ENCODE data around the gene EIF3I. TPM values are rescaled to one million over a fixed set of nuclear protein-coding genes. Genes with fewer than 3 reads are reported as not detected.
A peak's percentile ranks its signal among the peaks of the same experiment; 100 is the strongest.

Gene EIF3I
- total and polyA plus RNA-seq, 10 of the 15 experiments (the other 5 are each of a cell fraction or from before 2014, with no cell fraction given): 208 to 606 (median 352) TPM

DNA sequence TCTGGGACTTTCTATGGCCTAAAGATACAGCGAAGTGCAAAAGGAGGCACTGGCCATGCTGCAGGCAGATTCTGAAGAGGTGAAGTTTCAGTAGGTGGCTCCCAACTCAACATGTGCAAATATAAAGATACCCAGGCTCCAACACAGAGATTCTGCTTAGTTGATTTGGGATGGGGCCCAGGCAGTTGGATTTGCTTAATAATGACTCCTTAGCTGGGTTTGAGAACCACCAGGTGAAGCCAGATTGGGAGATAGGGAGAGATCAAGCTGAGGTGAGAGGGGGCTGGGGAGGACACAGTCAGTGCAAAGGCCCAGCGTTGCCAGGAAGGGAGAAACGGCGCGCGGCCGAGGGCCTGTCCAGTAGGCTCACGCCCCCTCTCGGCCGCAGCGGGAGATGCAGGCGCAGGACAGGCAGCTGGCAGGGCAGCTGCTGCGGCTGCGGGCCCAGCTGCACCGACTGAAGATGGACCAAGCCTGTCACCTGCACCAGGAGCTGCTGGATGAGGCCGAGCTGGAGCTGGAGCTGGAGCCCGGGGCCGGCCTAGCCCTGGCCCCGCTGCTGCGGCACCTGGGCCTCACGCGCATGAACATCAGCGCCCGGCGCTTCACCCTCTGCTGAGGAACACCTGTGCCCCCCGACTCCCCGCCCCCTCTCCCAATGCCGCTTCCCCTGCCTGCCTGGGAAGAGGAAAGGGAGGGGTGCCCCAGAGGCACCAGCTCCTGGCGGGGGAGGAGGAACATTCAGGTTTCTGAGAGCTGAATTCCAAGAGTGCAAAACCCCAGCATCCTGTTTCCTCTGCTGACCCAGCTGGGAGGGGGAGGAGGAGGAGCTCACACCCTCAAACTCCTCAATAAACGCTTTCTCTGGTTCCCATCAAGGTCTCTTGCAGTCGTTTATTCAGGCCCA lies 26.0 kb downstream of the EIF3I start (continued):
- TF ChIP-seq, protein P1, sequence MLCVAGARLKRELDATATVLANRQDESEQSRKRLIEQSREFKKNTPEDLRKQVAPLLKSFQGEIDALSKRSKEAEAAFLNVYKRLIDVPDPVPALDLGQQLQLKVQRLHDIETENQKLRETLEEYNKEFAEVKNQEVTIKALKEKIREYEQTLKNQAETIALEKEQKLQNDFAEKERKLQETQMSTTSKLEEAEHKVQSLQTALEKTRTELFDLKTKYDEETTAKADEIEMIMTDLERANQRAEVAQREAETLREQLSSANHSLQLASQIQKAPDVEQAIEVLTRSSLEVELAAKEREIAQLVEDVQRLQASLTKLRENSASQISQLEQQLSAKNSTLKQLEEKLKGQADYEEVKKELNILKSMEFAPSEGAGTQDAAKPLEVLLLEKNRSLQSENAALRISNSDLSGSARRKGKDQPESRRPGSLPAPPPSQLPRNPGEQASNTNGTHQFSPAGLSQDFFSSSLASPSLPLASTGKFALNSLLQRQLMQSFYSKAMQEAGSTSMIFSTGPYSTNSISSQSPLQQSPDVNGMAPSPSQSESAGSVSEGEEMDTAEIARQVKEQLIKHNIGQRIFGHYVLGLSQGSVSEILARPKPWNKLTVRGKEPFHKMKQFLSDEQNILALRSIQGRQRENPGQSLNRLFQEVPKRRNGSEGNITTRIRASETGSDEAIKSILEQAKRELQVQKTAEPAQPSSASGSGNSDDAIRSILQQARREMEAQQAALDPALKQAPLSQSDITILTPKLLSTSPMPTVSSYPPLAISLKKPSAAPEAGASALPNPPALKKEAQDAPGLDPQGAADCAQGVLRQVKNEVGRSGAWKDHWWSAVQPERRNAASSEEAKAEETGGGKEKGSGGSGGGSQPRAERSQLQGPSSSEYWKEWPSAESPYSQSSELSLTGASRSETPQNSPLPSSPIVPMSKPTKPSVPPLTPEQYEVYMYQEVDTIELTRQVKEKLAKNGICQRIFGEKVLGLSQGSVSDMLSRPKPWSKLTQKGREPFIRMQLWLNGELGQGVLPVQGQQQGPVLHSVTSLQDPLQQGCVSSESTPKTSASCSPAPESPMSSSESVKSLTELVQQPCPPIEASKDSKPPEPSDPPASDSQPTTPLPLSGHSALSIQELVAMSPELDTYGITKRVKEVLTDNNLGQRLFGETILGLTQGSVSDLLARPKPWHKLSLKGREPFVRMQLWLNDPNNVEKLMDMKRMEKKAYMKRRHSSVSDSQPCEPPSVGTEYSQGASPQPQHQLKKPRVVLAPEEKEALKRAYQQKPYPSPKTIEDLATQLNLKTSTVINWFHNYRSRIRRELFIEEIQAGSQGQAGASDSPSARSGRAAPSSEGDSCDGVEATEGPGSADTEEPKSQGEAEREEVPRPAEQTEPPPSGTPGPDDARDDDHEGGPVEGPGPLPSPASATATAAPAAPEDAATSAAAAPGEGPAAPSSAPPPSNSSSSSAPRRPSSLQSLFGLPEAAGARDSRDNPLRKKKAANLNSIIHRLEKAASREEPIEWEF (IDR thresholded peaks at IDR 0.05; ENCODE audit: insufficient replicate concordance, low read depth, low read length): no peak
- TF ChIP-seq KAT2A (conservative IDR thresholded peaks at IDR 0.05; ENCODE audit: control insufficient read depth, low read depth, low read length) (no peak), CHD4 (IDR thresholded peaks at IDR 0.05) (no peak), SP1 (IDR thresholded peaks at IDR 0.05; ENCODE audit: low read depth, low read length) (peak; percentile 35), SMC3 (IDR thresholded peaks at IDR 0.05; ENCODE audit: borderline replicate concordance, low read length) (peak; percentile 57; the same call in 1 of the 2 replicates), TCF3 (IDR thresholded peaks at IDR 0.05; ENCODE audit: borderline replicate concordance, insufficient read depth, low read depth, low read length) (peak; percentile 100), SMARCA5 (IDR thresholded peaks at IDR 0.05) (peak; percentile 99), ZNF622 (IDR thresholded peaks at IDR 0.05) (no peak), RAD21 (IDR thresholded peaks at IDR 0.05; ENCODE audit: insufficient read depth, low read depth, low read length) (peak; percentile 64), POU2F2 (IDR thresholded peaks at IDR 0.05; ENCODE audit: borderline replicate concordance, low read depth, low read length) (no peak), MXI1 (IDR thresholded peaks at IDR 0.05; ENCODE audit: low read depth, low read length) (no peak), CHD1 (IDR thresholded peaks at IDR 0.05; ENCODE audit: low read depth, low read length) (no peak), POLR2AphosphoS5 (IDR thresholded peaks at IDR 0.05; ENCODE audit: low read length) (no peak), EED (IDR thresholded peaks at IDR 0.05; ENCODE audit: low read depth) (no peak), KLF5 (IDR thresholded peaks at IDR 0.05; ENCODE audit: partially characterized antibody) (peak; percentile 19), NFYB (IDR thresholded peaks at IDR 0.05; ENCODE audit: insufficient read depth, low read depth, low read length) (no peak), SMAD5 (IDR thresholded peaks at IDR 0.05; ENCODE audit: low read depth) (no peak), ELK1 (IDR thresholded peaks at IDR 0.05; ENCODE audit: low read depth, low read length) (no peak), CREM (IDR thresholded peaks at IDR 0.05; ENCODE audit: low read depth) (peak; percentile 35; the same call in 1 of the 2 replicates), RFX5 (IDR thresholded peaks at IDR 0.05; ENCODE audit: low read depth, low read length) (no peak)
- TF ChIP-seq, protein P2, sequence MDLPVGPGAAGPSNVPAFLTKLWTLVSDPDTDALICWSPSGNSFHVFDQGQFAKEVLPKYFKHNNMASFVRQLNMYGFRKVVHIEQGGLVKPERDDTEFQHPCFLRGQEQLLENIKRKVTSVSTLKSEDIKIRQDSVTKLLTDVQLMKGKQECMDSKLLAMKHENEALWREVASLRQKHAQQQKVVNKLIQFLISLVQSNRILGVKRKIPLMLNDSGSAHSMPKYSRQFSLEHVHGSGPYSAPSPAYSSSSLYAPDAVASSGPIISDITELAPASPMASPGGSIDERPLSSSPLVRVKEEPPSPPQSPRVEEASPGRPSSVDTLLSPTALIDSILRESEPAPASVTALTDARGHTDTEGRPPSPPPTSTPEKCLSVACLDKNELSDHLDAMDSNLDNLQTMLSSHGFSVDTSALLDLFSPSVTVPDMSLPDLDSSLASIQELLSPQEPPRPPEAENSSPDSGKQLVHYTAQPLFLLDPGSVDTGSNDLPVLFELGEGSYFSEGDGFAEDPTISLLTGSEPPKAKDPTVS (IDR thresholded peaks at IDR 0.05; ENCODE audit: low read depth, low read length): no peak

All from GM12878 (cell line).